Urinary bladder (tissue), 4 donors: ENCODE results near the gene TRAP1. TPM values are rescaled to one million over a fixed set of nuclear protein-coding genes. Genes with fewer than 3 reads are reported as not detected.

Experiments used
- DNase-seq: peaks from one replicate; pipeline ENCODE4 v3.0.0-alpha.2; 2015; ENCODE audit errors: extremely low spot score
- H3K27ac ChIP-seq: one replicate; pipeline ENCODE4 v1.5.1; 2013; ENCODE audit warnings: low read depth, mild to moderate bottlenecking, moderate library complexity
- H3K36me3 ChIP-seq: one replicate; pipeline ENCODE4 v1.6.1; 2013; ENCODE audit warnings: mild to moderate bottlenecking, moderate library complexity; ENCODE audit not compliant: insufficient read depth
- H3K4me1 ChIP-seq: one replicate; pipeline ENCODE4 v1.6.1; 2013; ENCODE audit warnings: mild to moderate bottlenecking, moderate library complexity; ENCODE audit not compliant: insufficient read depth
- H3K4me3 ChIP-seq: one replicate; pipeline ENCODE4 v1.5.1; 2013; ENCODE audit warnings: low read depth, low read length
- WGBS: extraction: QIAGEN DNeasy Blood & Tissue Kit; methylation state at CpG from one replicate; pipeline ENCODE4 v1.1.7; 2013; 5-methylcytosine and 5-hydroxymethylcytosine counted together
- polyA plus RNA-seq: library from polyadenylated mRNA; stranded (reverse); fragments of 200-250 nt; gene quantifications from one replicate; pipeline ENCODE4 v1.2.3, GENCODE V29; 2013
- total RNA-seq: library from RNA; depleted of rRNA; stranded (reverse); fragments of >200 nt; gene quantifications from one replicate; pipeline ENCODE4 v1.2.3, GENCODE V29; 2014
- donor health status: healthy with polysubstance abuse.
- donor health status: healthy.

Gene TRAP1
- total and polyA plus RNA-seq, 2 donors = 43.1 to 64.1 TPM

- Histone ChIP-seq H3K27ac (no peak overlapping the region), H3K4me3 (no peak overlapping the region), H3K4me1 (no peaks in the 10 kb centered on the region), H3K36me3 (peaks cover 24% of the 10 kb centered on the region)
- WGBS = 89% methylated on average over 34 of the region's 34 CpGs
- no peak for DNase-seq
Observed at GRCh38 chr16:3731126-3731935, 14.0 kb upstream of the TRAP1 start.

DNA sequence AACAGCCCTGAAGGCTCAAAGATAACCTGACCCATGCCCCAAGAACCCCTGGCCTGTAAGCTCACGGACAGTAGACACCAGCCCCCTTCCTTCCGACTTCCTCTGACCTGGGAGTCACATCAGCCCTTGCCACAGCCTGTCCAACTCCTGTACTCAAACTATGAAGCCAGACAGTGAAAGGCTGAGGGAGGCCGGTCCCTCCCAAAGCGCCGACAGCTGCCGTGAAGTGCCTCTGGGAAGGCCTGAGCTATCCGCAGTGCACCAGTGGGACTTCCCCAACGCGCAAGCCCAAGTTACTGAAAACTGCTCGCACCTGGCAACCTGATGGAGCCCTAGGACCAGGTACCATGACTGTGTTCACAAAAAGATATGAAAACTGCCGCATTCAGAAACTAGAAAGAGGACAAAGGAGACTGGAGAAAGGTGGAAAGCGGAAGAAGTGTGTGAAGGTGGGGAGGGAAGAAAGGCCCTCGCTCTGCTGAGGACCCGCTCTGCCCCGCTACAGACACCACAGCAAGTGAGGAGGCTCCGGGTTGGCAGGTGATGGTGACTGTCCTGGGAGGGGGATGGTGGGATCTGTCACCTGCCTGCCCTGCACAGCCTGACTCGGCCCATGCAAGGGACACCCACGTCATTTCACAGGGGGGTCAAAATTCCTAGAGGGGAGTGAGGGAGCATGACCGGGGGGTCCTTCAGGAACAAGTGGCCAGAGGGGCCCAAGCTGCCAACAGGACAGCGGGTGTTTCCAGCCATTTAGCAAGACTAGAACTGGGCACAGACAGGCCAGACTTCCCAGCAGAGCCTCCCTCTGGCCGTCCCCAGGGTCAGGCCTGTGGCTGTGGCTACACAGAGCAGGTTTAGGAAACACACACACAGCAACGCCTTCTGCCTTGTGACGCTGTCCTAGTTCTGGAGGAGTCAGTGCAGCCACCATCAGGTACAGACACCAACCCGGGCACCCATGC lies 13.1 kb upstream of the TRAP1 start:
- peaks cover 18% of the 10 kb centered on the region for H3K36me3 ChIP-seq
- no peak overlapping the region for H3K27ac ChIP-seq
- no peak overlapping the region for H3K4me3 ChIP-seq
- H3K4me1 ChIP-seq = no peaks in the 10 kb centered on the region
- 90% methylated on average over 24 of the region's 24 CpGs for WGBS
- no peak for DNase-seq

GRCh38 chr16:3729161-3730112 lies 12.1 kb upstream of the TRAP1 start:
- DNase-seq = no peak
- no peak overlapping the region for H3K27ac ChIP-seq
- no peak overlapping the region for H3K4me3 ChIP-seq
- no peaks in the 10 kb centered on the region for H3K4me1 ChIP-seq
- WGBS = 91% methylated on average over 49 of the region's 49 CpGs
- peaks cover 15% of the 10 kb centered on the region for H3K36me3 ChIP-seq

- WGBS = 96% methylated on average over 31 of the region's 31 CpGs
- Histone ChIP-seq H3K36me3 (peaks cover 12% of the 10 kb centered on the region), H3K4me1 (no peaks in the 10 kb centered on the region), H3K4me3 (no peak overlapping the region), H3K27ac (no peak overlapping the region)
- no peak for DNase-seq
Observed at GRCh38 chr16:3728424-3729160, 11.3 kb upstream of the TRAP1 start.

- no peak overlapping the region for H3K27ac ChIP-seq
- whole genome bisulfite sequencing = 89% methylated on average over 21 of the region's 21 CpGs
- no peak for DNase-seq
- H3K4me1 ChIP-seq = no peaks in the 10 kb centered on the region
- H3K36me3 ChIP-seq = peaks cover 12% of the 10 kb centered on the region
- H3K4me3 ChIP-seq = no peak overlapping the region
Observed at GRCh38 chr16:3727806-3728381, 10.6 kb upstream of the TRAP1 start.

DNA sequence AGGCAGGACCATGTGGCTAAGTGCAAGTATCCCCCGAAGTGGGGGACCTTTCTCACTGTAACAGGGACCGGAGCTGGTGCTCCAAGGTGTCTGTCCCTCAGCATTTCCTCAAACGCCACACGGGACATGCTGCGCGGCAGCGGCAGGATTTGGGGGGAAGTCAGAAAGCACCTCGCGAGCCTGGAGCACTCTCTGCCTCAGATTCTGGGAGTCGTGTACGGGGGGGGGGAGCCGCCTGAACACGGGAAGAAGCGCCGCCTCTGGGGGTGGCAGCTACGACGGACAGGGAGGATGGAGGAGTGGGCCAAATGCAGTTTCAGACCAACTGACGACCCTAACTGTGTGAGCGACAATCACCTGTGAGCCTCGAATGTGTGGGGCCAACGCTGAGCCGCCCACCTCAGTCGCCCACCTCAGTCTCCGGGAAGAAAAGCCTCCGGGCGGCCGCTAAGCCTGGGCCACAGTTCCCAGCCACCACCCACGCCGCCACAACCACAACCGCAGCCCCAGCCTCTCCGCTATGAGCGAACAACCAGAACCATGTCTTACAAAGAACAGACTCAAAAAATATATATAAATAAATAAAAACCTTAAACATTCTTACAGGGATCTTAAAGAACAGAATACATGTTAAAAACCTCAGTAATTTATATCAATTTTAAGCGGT lies 8.8 kb upstream of the TRAP1 start:
- no peak for DNase-seq
- Histone ChIP-seq H3K4me3 (no peak overlapping the region), H3K27ac (no peak overlapping the region), H3K36me3 (peaks cover 9% of the 10 kb centered on the region), H3K4me1 (no peaks in the 10 kb centered on the region)
- 91% methylated on average over 33 of the region's 33 CpGs for WGBS

DNA sequence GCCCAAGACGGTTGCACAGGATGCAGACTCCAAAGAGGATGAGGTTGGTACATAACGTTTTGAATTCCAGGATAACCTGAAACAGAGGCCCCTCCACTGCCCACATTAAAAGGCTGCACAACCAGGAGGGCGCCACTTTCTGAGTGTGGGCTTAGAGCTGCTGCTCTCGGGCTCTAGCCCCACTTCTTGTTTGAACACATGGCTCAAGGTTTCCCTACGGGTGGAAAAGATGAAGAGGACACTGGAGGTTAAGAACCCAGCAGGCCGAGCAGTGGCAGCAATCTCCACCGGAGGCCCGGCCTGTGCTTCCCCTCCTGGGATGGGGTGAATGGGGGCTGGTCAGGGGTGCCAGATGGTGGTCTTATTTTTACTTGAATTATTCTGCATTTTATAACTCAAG lies 8.0 kb upstream of the TRAP1 start:
- peaks cover 9% of the 10 kb centered on the region for H3K36me3 ChIP-seq
- WGBS = 78% methylated on average over 8 of the region's 8 CpGs
- no peak overlapping the region for H3K4me3 ChIP-seq
- no peaks in the 10 kb centered on the region for H3K4me1 ChIP-seq
- DNase-seq = no peak
- H3K27ac ChIP-seq = no peak overlapping the region

GRCh38 chr16:3722508-3722907 lies 5.2 kb upstream of the TRAP1 start:
- no peaks in the 10 kb centered on the region for H3K4me1 ChIP-seq
- no peak for DNase-seq
- no peak overlapping the region for H3K4me3 ChIP-seq
- H3K36me3 ChIP-seq = peaks cover 1% of the 10 kb centered on the region
- WGBS = 93% methylated on average over 10 of the region's 10 CpGs
- H3K27ac ChIP-seq = no peak overlapping the region

- Histone ChIP-seq H3K4me3 (no peak overlapping the region), H3K4me1 (no peaks in the 10 kb centered on the region), H3K36me3 (no peaks in the 10 kb centered on the region), H3K27ac (no peak overlapping the region)
- 83% methylated on average over 11 of the region's 11 CpGs for WGBS
- DNase-seq = no peak
Observed at GRCh38 chr16:3720418-3720817, 3.1 kb upstream of the TRAP1 start.

DNA sequence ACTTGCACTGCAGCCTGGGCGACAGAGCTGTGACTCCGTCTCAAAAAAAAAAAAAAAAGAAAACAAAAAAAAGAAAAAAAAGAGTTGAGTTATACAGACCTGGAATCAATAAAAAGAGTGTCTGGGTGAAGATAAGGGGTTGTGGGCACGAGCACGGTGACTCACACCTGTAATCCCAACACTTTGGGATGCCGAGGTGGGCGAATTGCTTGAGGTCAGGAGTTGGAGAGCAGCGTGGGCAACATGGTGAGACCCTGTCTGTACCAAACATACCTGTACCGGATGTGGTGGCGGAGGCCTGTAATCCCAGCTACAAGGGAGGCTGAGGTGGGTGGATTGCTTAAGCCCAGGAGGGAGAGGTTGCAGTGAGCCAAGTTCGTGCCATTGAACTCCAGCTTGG lies 1.3 kb upstream of the TRAP1 start:
- Histone ChIP-seq H3K27ac (no peak overlapping the region), H3K36me3 (no peaks in the 10 kb centered on the region), H3K4me3 (no peak overlapping the region), H3K4me1 (no peaks in the 10 kb centered on the region)
- 93% methylated on average over 10 of the region's 10 CpGs for WGBS
- no peak for DNase-seq

DNA sequence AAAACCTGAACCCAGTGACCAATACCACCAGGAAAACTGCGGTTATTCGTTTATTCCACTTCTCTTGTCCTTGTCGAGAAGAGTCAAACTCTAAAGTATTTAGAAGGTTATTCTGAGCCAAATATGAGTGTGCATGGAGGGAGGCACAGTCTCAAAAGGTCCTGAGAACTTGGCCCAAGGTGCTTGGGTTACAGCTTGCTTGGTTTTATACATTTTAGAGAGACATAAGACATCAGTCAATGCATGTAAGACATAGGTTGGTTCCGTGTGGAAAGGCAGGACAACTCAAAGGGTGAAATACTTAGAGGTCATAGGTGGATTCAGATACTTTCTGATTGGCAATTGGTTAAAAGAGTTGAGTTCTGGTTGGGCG lies 681 bp upstream of the TRAP1 start:
- peak overlapping the region; percentile 93 for H3K4me3 ChIP-seq
- H3K4me1 ChIP-seq = no peaks in the 10 kb centered on the region
- no peaks in the 10 kb centered on the region for H3K36me3 ChIP-seq
- DNase-seq = no peak
- WGBS = 25% methylated on average over 5 of the region's 5 CpGs
- H3K27ac ChIP-seq = peak overlapping the region; percentile 84

DNA sequence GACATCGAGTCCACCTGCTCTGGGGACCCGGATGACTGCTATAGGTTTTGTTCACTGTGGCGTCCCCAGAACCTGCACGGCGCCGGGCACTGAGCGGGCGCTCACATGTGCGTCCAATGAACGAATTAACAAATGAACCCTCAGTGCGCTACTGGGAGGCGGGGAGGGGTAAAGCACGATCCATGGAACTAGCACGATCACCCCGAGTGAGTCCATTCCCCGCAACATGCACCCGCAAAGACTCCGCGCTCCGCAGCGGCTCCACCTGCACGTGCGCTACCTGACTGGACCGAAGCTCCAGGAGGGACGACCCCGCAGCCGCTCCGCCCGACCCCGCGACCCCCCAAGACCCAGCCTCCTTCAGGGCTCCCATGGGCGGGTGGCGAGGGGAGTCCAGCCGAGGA lies 491 bp downstream of the TRAP1 start:
- Histone ChIP-seq H3K4me3 (peak overlapping the region; percentile 93), H3K36me3 (no peaks in the 10 kb centered on the region), H3K27ac (peak overlapping the region; percentile 18), H3K4me1 (no peaks in the 10 kb centered on the region)
- under 1% methylated on average over 34 of the region's 34 CpGs for WGBS
- no peak for DNase-seq
